OCI-LY3 (cell line): ENCODE data around the gene NCKAP5.

Source experiments
- EZH2phosphoT487 ChIP-seq: fragments of 200-600 bp; shearing (Covaris generic); IDR thresholded peaks from 2 replicates; pipeline ENCODE4 v1.6.1; 2018; ENCODE audit warnings: antibody characterized with exemption, mixed run types, low read depth
- TF ChIP-seq, protein P1 (sequence below): fragments of 200-600, 300-600 bp; sonication (generic); IDR thresholded peaks from 2 replicates; pipeline ENCODE4 v1.5.1; 2014; ENCODE audit warnings: antibody characterized with exemption, low read length, low read depth

DNA sequence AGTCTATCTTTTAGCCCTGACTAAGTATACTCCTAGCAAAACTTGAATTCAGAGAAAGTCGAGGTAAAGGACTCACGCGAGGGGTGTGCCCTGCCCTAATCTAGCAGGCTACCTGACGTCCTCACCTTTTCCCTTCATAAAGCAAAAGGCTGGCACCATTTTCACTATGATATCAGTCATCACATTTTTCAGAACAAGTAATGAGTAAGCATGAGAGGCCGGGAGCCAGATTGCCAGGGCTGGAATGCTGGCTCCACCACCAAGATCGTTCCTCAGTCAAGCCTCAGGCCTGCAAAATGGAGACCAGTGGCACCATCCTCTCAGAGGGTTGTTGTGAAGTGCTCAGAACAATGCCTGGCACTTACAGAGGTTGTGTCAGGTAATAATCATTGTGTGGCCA, 18.7 kb upstream of the NCKAP5 start:
- TF ChIP-seq, protein P1, sequence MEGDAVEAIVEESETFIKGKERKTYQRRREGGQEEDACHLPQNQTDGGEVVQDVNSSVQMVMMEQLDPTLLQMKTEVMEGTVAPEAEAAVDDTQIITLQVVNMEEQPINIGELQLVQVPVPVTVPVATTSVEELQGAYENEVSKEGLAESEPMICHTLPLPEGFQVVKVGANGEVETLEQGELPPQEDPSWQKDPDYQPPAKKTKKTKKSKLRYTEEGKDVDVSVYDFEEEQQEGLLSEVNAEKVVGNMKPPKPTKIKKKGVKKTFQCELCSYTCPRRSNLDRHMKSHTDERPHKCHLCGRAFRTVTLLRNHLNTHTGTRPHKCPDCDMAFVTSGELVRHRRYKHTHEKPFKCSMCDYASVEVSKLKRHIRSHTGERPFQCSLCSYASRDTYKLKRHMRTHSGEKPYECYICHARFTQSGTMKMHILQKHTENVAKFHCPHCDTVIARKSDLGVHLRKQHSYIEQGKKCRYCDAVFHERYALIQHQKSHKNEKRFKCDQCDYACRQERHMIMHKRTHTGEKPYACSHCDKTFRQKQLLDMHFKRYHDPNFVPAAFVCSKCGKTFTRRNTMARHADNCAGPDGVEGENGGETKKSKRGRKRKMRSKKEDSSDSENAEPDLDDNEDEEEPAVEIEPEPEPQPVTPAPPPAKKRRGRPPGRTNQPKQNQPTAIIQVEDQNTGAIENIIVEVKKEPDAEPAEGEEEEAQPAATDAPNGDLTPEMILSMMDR = no peak
- no peak for TF ChIP-seq EZH2phosphoT487
